DMS 273 (cell line): ENCODE results near the gene XKR7.
"Not testable (repeated sequence)": the region's sequence is repeated elsewhere in the genome, so short reads cannot be mapped to it uniquely, and the experiment has no call there.

ENCODE experiments used
- DNase-seq: peaks from one replicate; lab custom pipeline; 2025; ENCODE audit not compliant: unreplicated experiment; lab: John Stamatoyannopoulos, UW

XKR7 gene

GRCh38 chr20:31967830-31968249 lies at the start of gene XKR7:
TSS of gene XKR7 (plus strand) at chr20:31968151. CDS start at chr20:31968176, 25 bp downstream.
- peak; percentile 46 for DNase-seq

- no peak for DNase-seq
These were observed 49.4 kb upstream of the XKR7 start for GRCh38 chr20:31918466-31919105.

- DNase-seq = no peak
These were observed 48.4 kb upstream of the XKR7 start for GRCh38 chr20:31919410-31920155.

GRCh38 chr20:31920275-31920855 lies 47.6 kb upstream of the XKR7 start:
- DNase-seq = no peak

GRCh38 chr20:31921480-31921879 lies 46.5 kb upstream of the XKR7 start:
- DNase-seq = not testable (repeated sequence)

GRCh38 chr20:31922181-31922580 lies 45.8 kb upstream of the XKR7 start:
- DNase-seq = no peak

GRCh38 chr20:31922588-31922987 lies 45.4 kb upstream of the XKR7 start:
- DNase-seq = no peak

- peak; percentile 72 for DNase-seq
These were observed 44.3 kb upstream of the XKR7 start for GRCh38 chr20:31923388-31924331.

GRCh38 chr20:31924561-31924960 lies 43.4 kb upstream of the XKR7 start:
- no peak for DNase-seq

GRCh38 chr20:31925631-31926030 lies 42.3 kb upstream of the XKR7 start:
- DNase-seq = no peak

- no peak for DNase-seq
These were observed 41.5 kb upstream of the XKR7 start for GRCh38 chr20:31926493-31926892.

GRCh38 chr20:31927627-31928159 lies 40.3 kb upstream of the XKR7 start:
- DNase-seq = no peak

- peak; percentile 26 for DNase-seq
These were observed 38.3 kb upstream of the XKR7 start for GRCh38 chr20:31929631-31930030.

- DNase-seq = no peak
These were observed 37.2 kb upstream of the XKR7 start for GRCh38 chr20:31930779-31931178.

- peak; percentile 44 for DNase-seq
These were observed 34.3 kb upstream of the XKR7 start for GRCh38 chr20:31933698-31934097.

- DNase-seq = no peak
These were observed 33.5 kb upstream of the XKR7 start for GRCh38 chr20:31934491-31934890.

- peak; percentile 40 for DNase-seq
These were observed 32.8 kb upstream of the XKR7 start for GRCh38 chr20:31934968-31935764.

GRCh38 chr20:31936420-31936819 lies 31.5 kb upstream of the XKR7 start:
- DNase-seq = no peak

- no peak for DNase-seq
These were observed 30.1 kb upstream of the XKR7 start for GRCh38 chr20:31937820-31938219.

GRCh38 chr20:31939661-31940060 lies 28.3 kb upstream of the XKR7 start:
- DNase-seq = peak; percentile 20
